Left lung (tissue), 10 donors: ENCODE measurements around the gene TGFBR3L. TPM values are rescaled to one million over a fixed set of nuclear protein-coding genes. Genes with fewer than 3 reads are reported as not detected.

Experiments
- ATAC-seq: fragments of 200-7000 bp; cut with Tn5 transposase; one replicate; pipeline ENCODE4 v1.9.1; 2020; ENCODE audit warnings: moderate library complexity
- DNase-seq, 4 donors: peaks; one replicate each; pipeline ENCODE4 v3.0.0-alpha.2; 2013 to 2020
- H3K27ac ChIP-seq, 2 donors: fragments of 200-600 bp; sonication (generic) in 1 of 2; one replicate each; pipeline versions ENCODE4 v1.5.0 to v1.8.0; 2020 to 2021
- H3K27me3 ChIP-seq, 2 donors: fragments of 200-600 bp; sonication (generic) in 1 of 2; one replicate each; pipeline versions ENCODE4 v1.5.0 to v1.8.0; 2020 to 2021
- H3K36me3 ChIP-seq, 2 donors: fragments of 200-600 bp; sonication (generic) in 1 of 2; one replicate each; pipeline versions ENCODE4 v1.5.0 to v1.8.0; 2020 to 2021
- H3K4me1 ChIP-seq, 2 donors: fragments of 200-600 bp; one replicate each; pipeline ENCODE4 v1.8.0; 2021
- H3K4me3 ChIP-seq, 2 donors: fragments of 200-600 bp; sonication (generic) in 1 of 2; one replicate each; pipeline versions ENCODE4 v1.5.0 to v1.8.0; 2020 to 2021; ENCODE audit warnings: mild to moderate bottlenecking in 1 of 2
- H3K9me3 ChIP-seq, 2 donors: fragments of 200-600 bp; sonication (generic) in 1 of 2; one replicate each; pipeline versions ENCODE4 v1.5.0 to v1.8.0; 2020 to 2021
- intact Hi-C, 2 donors: fragments of 100-400 bp; cut with DNase I; formaldehyde crosslinking; loops; one replicate each; pipeline versions ENCODE4 v1.11.2 to v1.14.2; 2022
- polyA plus RNA-seq, 6 donors: library from polyadenylated mRNA; unstranded; fragments of 120-200 nt; gene quantifications; one replicate each; pipeline ENCODE4 v1.2.1, GENCODE V29; 2013; ENCODE audit not compliant: insufficient read length in 6 of 6
- total RNA-seq, 2 donors: library from RNA; stranded (reverse); fragmentation: NEBNext Ultra II Directional; extraction: Animal tissue kit (Norgen Biotek cat#: 25700); gene quantifications; one replicate each; pipeline ENCODE4 v1.2.1, GENCODE V29; 2021
- TF ChIP-seq, protein P1 (sequence below), 2 donors: fragments of 200-600 bp; sonication (generic) in 1 of 2; IDR thresholded peaks; one replicate each; pipeline versions ENCODE4 v1.5.0 to v1.8.0; 2021; ENCODE audit warnings: antibody characterized with exemption in 2 of 2
- donor health status: DM: no; HTN: yes; CAD: no.
- donor health status: DM: no; HTN: no; CAD: no.

Gene TGFBR3L
- total and polyA plus RNA-seq, 8 donors: 0.11 to 0.55 (median 0.24) TPM; not detected in 2

DNA sequence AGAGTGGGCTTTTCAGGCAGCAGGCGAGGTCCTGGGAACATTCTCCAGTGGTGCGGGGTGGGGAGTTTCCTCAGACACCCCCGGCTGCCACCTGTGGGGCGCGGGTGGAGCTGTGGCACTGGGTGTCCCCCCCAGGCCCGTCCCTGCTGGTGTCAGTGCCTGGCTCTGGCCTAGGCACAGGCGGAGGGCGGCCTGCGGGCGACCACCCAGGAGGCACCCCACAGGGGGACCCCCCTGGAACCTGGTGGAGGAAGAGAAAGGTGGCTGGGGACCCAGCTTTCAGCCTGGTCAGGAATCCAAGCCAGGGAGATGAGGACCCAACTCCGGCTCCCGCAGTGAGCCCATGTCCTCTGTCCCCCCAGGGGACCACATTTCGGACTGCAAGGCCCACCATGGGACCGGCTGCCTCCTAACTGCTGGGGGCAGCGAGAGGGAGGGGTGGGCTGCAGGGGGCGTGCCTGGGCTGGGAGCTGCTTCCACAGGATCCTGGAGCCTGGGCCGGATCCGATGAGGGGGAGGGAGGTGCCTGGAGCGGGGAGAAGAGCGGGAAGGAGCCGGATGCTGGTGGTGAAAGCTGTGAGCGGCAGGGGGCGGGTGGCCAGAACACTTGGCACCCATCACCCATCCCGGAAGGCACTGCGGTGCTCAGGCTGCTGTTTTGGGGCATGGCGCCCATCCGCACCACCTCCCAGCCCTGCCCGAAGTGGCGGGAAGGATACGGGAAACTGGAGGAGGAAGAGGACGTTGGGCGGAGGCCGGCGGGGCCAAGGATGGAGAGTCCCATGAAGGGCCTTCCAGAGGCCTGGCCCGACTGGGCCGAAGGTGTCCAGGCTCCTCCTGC, 16.8 kb downstream of the TGFBR3L start:
- ATAC-seq: no peak
- Histone ChIP-seq H3K9me3 (no peaks in the 10 kb centered on the region), H3K4me3 (no peak overlapping the region), H3K27me3 (no peaks in the 10 kb centered on the region), H3K27ac (no peak overlapping the region), H3K4me1 (peaks cover 0 to 5% of the 10 kb centered on the region in 2 donors), H3K36me3 (peaks cover 0 to 78% of the 10 kb centered on the region in 2 donors)
- TF ChIP-seq, protein P1, sequence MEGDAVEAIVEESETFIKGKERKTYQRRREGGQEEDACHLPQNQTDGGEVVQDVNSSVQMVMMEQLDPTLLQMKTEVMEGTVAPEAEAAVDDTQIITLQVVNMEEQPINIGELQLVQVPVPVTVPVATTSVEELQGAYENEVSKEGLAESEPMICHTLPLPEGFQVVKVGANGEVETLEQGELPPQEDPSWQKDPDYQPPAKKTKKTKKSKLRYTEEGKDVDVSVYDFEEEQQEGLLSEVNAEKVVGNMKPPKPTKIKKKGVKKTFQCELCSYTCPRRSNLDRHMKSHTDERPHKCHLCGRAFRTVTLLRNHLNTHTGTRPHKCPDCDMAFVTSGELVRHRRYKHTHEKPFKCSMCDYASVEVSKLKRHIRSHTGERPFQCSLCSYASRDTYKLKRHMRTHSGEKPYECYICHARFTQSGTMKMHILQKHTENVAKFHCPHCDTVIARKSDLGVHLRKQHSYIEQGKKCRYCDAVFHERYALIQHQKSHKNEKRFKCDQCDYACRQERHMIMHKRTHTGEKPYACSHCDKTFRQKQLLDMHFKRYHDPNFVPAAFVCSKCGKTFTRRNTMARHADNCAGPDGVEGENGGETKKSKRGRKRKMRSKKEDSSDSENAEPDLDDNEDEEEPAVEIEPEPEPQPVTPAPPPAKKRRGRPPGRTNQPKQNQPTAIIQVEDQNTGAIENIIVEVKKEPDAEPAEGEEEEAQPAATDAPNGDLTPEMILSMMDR (IDR thresholded peaks at IDR 0.05): no peak
- intact Hi-C loops: no loop called here
- peak in 2 of 4 donors; percentile 31 to 77 for DNase-seq

DNA sequence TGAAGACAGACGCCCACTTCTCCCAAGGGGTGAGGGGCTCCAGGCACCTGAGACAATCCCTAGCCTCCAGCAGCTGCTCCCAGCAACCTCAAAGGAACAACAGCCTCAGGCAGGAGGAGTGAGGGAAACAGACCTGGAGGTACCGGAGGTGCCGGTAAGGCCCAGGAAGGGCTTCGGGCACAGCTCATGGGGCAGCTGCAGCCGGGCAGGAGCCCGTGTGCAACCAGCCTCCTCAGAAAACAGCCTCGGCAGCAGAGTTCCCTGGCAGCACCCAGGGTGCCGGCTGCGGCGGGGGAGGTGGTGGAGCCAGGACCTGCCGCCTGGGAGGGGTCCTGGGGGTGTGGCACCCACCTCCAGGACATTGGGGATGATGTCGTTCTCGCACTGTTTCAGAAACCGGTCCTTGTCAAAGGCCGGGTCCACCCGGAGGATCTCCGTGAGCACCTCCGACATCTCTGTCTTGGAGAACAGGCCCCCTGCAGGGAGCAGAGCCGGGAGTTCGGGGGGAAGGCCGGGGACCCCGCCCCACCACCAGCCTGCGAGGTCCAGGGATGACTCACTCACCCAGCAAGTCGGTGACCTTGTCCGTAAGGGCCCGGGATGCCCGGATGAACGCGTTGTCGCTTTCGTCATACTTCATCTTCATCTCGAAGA, 17.8 kb downstream of the TGFBR3L start:
- Histone ChIP-seq H3K9me3 (no peaks in the 10 kb centered on the region), H3K27ac (no peak overlapping the region), H3K36me3 (peaks cover 0 to 83% of the 10 kb centered on the region in 2 donors), H3K4me3 (no peak overlapping the region), H3K4me1 (no peaks in the 10 kb centered on the region), H3K27me3 (no peaks in the 10 kb centered on the region)
- TF ChIP-seq, protein P1 (IDR thresholded peaks at IDR 0.05): no peak
- DNase-seq (peak in 2 of 4 donors; percentile 26 to 60), ATAC-seq (no peak)
- intact Hi-C loops: no loop called here

DNA sequence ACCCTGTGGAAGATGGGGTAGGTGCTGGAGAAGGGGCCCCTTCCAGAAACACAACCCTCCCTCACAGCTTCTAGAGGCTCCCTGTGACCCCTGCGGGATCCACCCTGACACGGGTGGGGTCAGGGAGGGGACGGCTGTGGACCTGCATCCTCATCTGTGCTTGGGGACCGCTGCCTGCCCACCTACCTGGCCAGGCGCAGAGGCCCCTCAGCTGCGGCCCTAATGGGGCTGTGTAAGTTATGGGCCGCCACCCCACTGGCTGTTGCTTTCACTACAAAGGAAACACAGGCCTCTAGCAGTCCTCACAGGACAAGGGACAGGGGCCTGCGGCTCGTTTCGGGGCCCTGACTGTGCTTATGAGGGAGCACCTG, 18.3 kb downstream of the TGFBR3L start:
- Histone ChIP-seq H3K27ac (no peak overlapping the region), H3K4me3 (no peak overlapping the region), H3K27me3 (no peaks in the 10 kb centered on the region), H3K36me3 (peaks cover 0 to 83% of the 10 kb centered on the region in 2 donors), H3K4me1 (no peaks in the 10 kb centered on the region), H3K9me3 (no peaks in the 10 kb centered on the region)
- intact Hi-C loops: no loop called here
- peak in 1 of 4 donors; percentile 53 for DNase-seq
- ATAC-seq: no peak
- TF ChIP-seq, protein P1 (IDR thresholded peaks at IDR 0.05): no peak

DNA sequence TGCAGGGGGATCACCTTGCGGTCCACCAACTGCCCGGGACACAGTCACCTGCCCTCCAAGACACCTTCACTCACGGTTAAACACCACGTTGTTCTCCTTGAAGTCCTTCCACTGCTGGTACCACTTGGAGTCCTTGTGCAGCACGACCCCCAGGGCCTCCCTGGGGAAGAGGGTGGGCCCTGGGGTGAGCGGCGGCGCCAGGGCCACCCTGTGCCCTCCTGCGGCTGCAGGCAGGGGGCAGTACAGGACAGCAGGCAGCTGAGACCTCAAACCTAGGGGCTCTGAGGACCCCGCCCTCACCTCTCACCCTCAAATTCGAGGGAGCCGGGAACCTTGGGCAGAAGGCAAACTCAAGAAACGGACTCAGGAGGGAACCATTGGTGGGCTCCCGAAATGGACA, 18.8 kb downstream of the TGFBR3L start:
- ATAC-seq (no peak), DNase-seq (peak in 1 of 4 donors; percentile 28)

More for the DNA sequence above, 18.8 kb downstream of the TGFBR3L start:
- Histone ChIP-seq H3K4me3 (no peak overlapping the region), H3K4me1 (no peaks in the 10 kb centered on the region), H3K27me3 (no peaks in the 10 kb centered on the region), H3K27ac (no peak overlapping the region), H3K36me3 (peaks cover 0 to 88% of the 10 kb centered on the region in 2 donors), H3K9me3 (no peaks in the 10 kb centered on the region)
- intact Hi-C loops: no loop called here
- TF ChIP-seq, protein P1 (IDR thresholded peaks at IDR 0.05): no peak
